Muscle of leg (tissue), 11 donors: Measurements from ENCODE around the gene TRNAU1AP. TPM values are rescaled to one million over a fixed set of nuclear protein-coding genes. Genes with fewer than 3 reads are reported as not detected.
A peak's percentile ranks its signal among the peaks of the same experiment; 100 is the strongest.
"Not testable (repeated sequence)": the region's sequence is repeated elsewhere in the genome, so short reads cannot be mapped to it uniquely, and the experiment has no call there.

Experiments used
- DNase-seq: peaks from one replicate; pipeline ENCODE4 v3.0.0; 2013
- H3K27ac ChIP-seq: one replicate; pipeline ENCODE4 v1.5.1; 2013; ENCODE audit warnings: mild to moderate bottlenecking, low read length, control low read depth
- H3K27me3 ChIP-seq: one replicate; pipeline ENCODE4 v1.6.1; 2013; ENCODE audit warnings: low read length; ENCODE audit not compliant: control insufficient read depth, insufficient read depth
- H3K36me3 ChIP-seq: one replicate; pipeline ENCODE4 v1.6.1; 2013; ENCODE audit warnings: low read length; ENCODE audit not compliant: control insufficient read depth, insufficient read depth
- H3K4me1 ChIP-seq: one replicate; pipeline ENCODE4 v1.6.1; 2013; ENCODE audit warnings: low read length; ENCODE audit not compliant: control insufficient read depth, insufficient read depth
- H3K4me3 ChIP-seq: one replicate; pipeline ENCODE4 v1.5.1; 2013; ENCODE audit warnings: low read length, control low read depth
- H3K9me3 ChIP-seq: replicated peaks from 2 replicates; pipeline ENCODE4 v1.6.1; 2013; ENCODE audit warnings: low read depth, low read length; ENCODE audit not compliant: control insufficient read depth
- WGBS: methylation state at CpG from one replicate; pipeline ENCODE4 v1.1.5; 2013; ENCODE audit warnings: missing lambda C conversion rate; ENCODE audit not compliant: insufficient coverage; 5-methylcytosine and 5-hydroxymethylcytosine counted together
- polyA plus RNA-seq, 8 donors: library from polyadenylated mRNA; unstranded; fragments of 120-200 nt; gene quantifications; one replicate each; pipeline versions ENCODE4 v1.2.1 to v1.2.3, GENCODE V29; 2013; ENCODE audit warnings: inconsistent platforms in 1 of 8, low replicate concordance in 1 of 8; ENCODE audit not compliant: insufficient read length in 8 of 8, insufficient read depth in 1 of 8
- total RNA-seq: library from RNA; stranded (reverse); fragments of 120-200 nt; gene quantifications from one replicate; pipeline ENCODE4 v1.2.4, GENCODE V29; 2013

TRNAU1AP gene
- total and polyA plus RNA-seq, 9 donors = 18.8 to 28.9 (median 20.5) TPM

GRCh38 chr1:28520796-28521195 lies 32.1 kb upstream of the TRNAU1AP start:
- not testable (repeated sequence) for H3K27me3 ChIP-seq, DNase-seq, H3K9me3 ChIP-seq, H3K27ac ChIP-seq, H3K4me3 ChIP-seq
- peaks cover 19% of the 10 kb centered on the region for H3K36me3 ChIP-seq
- H3K4me1 ChIP-seq = peaks cover 15% of the 10 kb centered on the region
- 86% methylated on average over 10 of the region's 12 CpGs for WGBS

- Histone ChIP-seq H3K27me3 (no peaks in the 10 kb centered on the region), H3K4me3 (no peak overlapping the region), H3K9me3 (no peaks in the 10 kb centered on the region), H3K4me1 (peaks cover 15% of the 10 kb centered on the region), H3K27ac (no peak overlapping the region), H3K36me3 (peaks cover 19% of the 10 kb centered on the region)
- 78% methylated on average over 3 of the region's 6 CpGs for WGBS
- DNase-seq = no peak
These were observed 31.3 kb upstream of the TRNAU1AP start for GRCh38 chr1:28521502-28522164.

- not testable (repeated sequence) for H3K9me3 ChIP-seq, DNase-seq, H3K4me3 ChIP-seq, H3K27me3 ChIP-seq, H3K27ac ChIP-seq
- WGBS = 100% methylated on average over 1 of the region's 9 CpGs
- Histone ChIP-seq H3K4me1 (peaks cover 12% of the 10 kb centered on the region), H3K36me3 (peaks cover 22% of the 10 kb centered on the region)
These were observed 30.3 kb upstream of the TRNAU1AP start for GRCh38 chr1:28522537-28522936.

- H3K4me3 ChIP-seq, DNase-seq, H3K27ac ChIP-seq, H3K9me3 ChIP-seq, H3K4me1 ChIP-seq, H3K27me3 ChIP-seq: not testable (repeated sequence)
- WGBS = 52% methylated on average over 3 of the region's 10 CpGs
- peaks cover 24% of the 10 kb centered on the region for H3K36me3 ChIP-seq
These were observed 27.8 kb upstream of the TRNAU1AP start for GRCh38 chr1:28525002-28525642.

- no peaks in the 10 kb centered on the region for H3K9me3 ChIP-seq
- peaks cover 28% of the 10 kb centered on the region for H3K36me3 ChIP-seq
- no peak overlapping the region for H3K4me3 ChIP-seq
- H3K27ac ChIP-seq = no peak overlapping the region
- WGBS = 100% methylated on average over 2 of the region's 9 CpGs
- no peak for DNase-seq
- no peaks in the 10 kb centered on the region for H3K4me1 ChIP-seq
- no peaks in the 10 kb centered on the region for H3K27me3 ChIP-seq
These were observed 26.0 kb upstream of the TRNAU1AP start for GRCh38 chr1:28526886-28527285.

GRCh38 chr1:28530456-28530855 lies 22.4 kb upstream of the TRNAU1AP start:
- WGBS = 96% methylated on average over 23 of the region's 31 CpGs

GRCh38 chr1:28534671-28535070 lies 18.2 kb upstream of the TRNAU1AP start:
- Histone ChIP-seq H3K27ac (no peak overlapping the region), H3K27me3 (no peaks in the 10 kb centered on the region), H3K4me3 (no peak overlapping the region), H3K4me1 (peaks cover 14% of the 10 kb centered on the region), H3K9me3 (no peaks in the 10 kb centered on the region), H3K36me3 (peaks cover 62% of the 10 kb centered on the region)
- no peak for DNase-seq
- 93% methylated on average over 2 of the region's 6 CpGs for WGBS

More at GRCh38 chr1:28530456-28530855, 22.4 kb upstream of the TRNAU1AP start:
- Histone ChIP-seq H3K36me3 (peaks cover 35% of the 10 kb centered on the region), H3K27ac (no peak overlapping the region), H3K27me3 (no peaks in the 10 kb centered on the region), H3K4me3 (no peak overlapping the region), H3K4me1 (no peaks in the 10 kb centered on the region), H3K9me3 (no peaks in the 10 kb centered on the region)
- no peak for DNase-seq

- Histone ChIP-seq H3K27ac (no peak overlapping the region), H3K9me3 (no peaks in the 10 kb centered on the region), H3K4me1 (peaks cover 14% of the 10 kb centered on the region), H3K27me3 (no peaks in the 10 kb centered on the region), H3K36me3 (peaks cover 57% of the 10 kb centered on the region), H3K4me3 (no peak overlapping the region)
- 88% methylated on average over 6 of the region's 6 CpGs for WGBS
- no peak for DNase-seq
These were observed 17.7 kb upstream of the TRNAU1AP start for GRCh38 chr1:28535180-28535579.

GRCh38 chr1:28537457-28538199 lies 15.3 kb upstream of the TRNAU1AP start:
- H3K4me3 ChIP-seq = no peak overlapping the region
- peaks cover 14% of the 10 kb centered on the region for H3K4me1 ChIP-seq
- H3K9me3 ChIP-seq = no peaks in the 10 kb centered on the region
- H3K27ac ChIP-seq = peak overlapping the region; percentile 74
- WGBS = 81% methylated on average over 6 of the region's 8 CpGs
- H3K27me3 ChIP-seq = no peaks in the 10 kb centered on the region
- H3K36me3 ChIP-seq = peaks cover 39% of the 10 kb centered on the region
- DNase-seq = peak; percentile 41

GRCh38 chr1:28538286-28538685 lies 14.6 kb upstream of the TRNAU1AP start:
- 81% methylated on average over 3 of the region's 6 CpGs for WGBS
- DNase-seq = peak; percentile 22
- Histone ChIP-seq H3K9me3 (no peaks in the 10 kb centered on the region), H3K36me3 (peaks cover 38% of the 10 kb centered on the region), H3K4me1 (peaks cover 14% of the 10 kb centered on the region), H3K4me3 (no peak overlapping the region), H3K27me3 (no peaks in the 10 kb centered on the region), H3K27ac (peak overlapping the region; percentile 74)
